Astrocyte of the cerebellum (primary cell): ENCODE measurements around the gene POLN.

ENCODE experiments used
- DNase-seq: peaks from one replicate; pipeline ENCODE4 v3.0.0-alpha.2; 2011; ENCODE audit warnings: low read depth
- H3K4me3 ChIP-seq: 2 replicates; pipeline ENCODE4 v1.5.1; 2011; ENCODE audit warnings: mild to moderate bottlenecking, low read depth, low read length, moderate library complexity
- CTCF ChIP-seq: IDR thresholded peaks from 2 replicates; pipeline ENCODE4 v1.5.1; 2012; ENCODE audit warnings: low read length, low read depth, moderate library complexity, mild to moderate bottlenecking; ENCODE audit errors: missing control alignments
- in situ Hi-C: cut with HindIII; loops from 2 replicates; pipeline ENCODE4 v1.10.0; 2017; ENCODE audit warnings: low sequenced_read_pairs

The POLN gene

GRCh38 chr4:2059726-2060602 is 182.0 kb downstream of the POLN start:
- no peak for DNase-seq
- in situ Hi-C loops = no loop called here
- H3K4me3 ChIP-seq = no peak overlapping the region
- TF ChIP-seq CTCF = no peak

- DNase-seq = no peak
- peak within 1 kb of the TSS; percentile 21 for H3K4me3 ChIP-seq
- no peak for TF ChIP-seq CTCF
- in situ Hi-C loops = no loop called here
These were observed 182.7 kb downstream of the POLN start, which contains the start of gene NAT8L for GRCh38 chr4:2059046-2059725. TSS of gene NAT8L (plus strand) at chr4:2059327. CDS start at chr4:2059512, 185 bp downstream.

- no peak for DNase-seq
- no peak for TF ChIP-seq CTCF
- in situ Hi-C loops = no loop called here
- peak overlapping the region; percentile 21 for H3K4me3 ChIP-seq
These were observed 183.5 kb downstream of the POLN start for GRCh38 chr4:2058264-2059045.

- no peak overlapping the region for H3K4me3 ChIP-seq
- no peak for TF ChIP-seq CTCF
These were observed 184.4 kb downstream of the POLN start for GRCh38 chr4:2057382-2058065.

GRCh38 chr4:2054217-2054616 is 187.7 kb downstream of the POLN start:
- no peak for DNase-seq
- TF ChIP-seq CTCF = no peak
- in situ Hi-C loops = no loop called here
- no peak overlapping the region for H3K4me3 ChIP-seq

More at GRCh38 chr4:2057382-2058065, 184.4 kb downstream of the POLN start:
- in situ Hi-C loops = no loop called here
- DNase-seq = no peak

- in situ Hi-C loops = no loop called here
- H3K4me3 ChIP-seq = no peak overlapping the region
- DNase-seq = no peak
- no peak for TF ChIP-seq CTCF
These were observed 190.8 kb downstream of the POLN start for GRCh38 chr4:2051086-2051485.
